HG03378 (cell line): ENCODE results near the gene ARID1B.

ENCODE experiments used
- ATAC-seq: cut with Tn5 transposase; IDR thresholded peaks from one replicate; pipeline ENCODE4 v1.9.1; 2021; ENCODE audit warnings: mild to moderate bottlenecking, moderate library complexity; ENCODE audit not compliant: unreplicated experiment

Gene ARID1B

GRCh38 chr6:157229132-157229618 is 452.0 kb downstream of the ARID1B start:
- ATAC-seq: no peak

DNA sequence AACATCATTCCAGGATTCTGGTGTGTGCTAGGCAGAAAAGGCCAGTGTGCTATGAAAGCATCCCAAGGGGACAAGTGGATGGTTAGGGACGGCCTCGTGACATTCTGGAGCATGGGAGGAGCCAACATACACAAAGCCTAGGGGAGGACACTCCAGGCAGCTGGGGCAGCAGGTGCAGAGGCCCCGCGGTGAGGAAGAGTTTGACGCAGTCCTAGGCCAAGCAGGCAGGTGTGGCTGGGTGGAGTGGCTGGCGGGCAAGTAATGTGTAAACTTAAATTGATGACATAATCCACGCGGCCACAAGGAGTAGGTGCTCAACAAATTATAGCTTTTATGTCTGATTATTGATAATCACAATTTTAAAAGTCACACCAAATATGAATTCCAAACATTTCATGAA is 452.5 kb downstream of the ARID1B start:
- ATAC-seq: no peak

DNA sequence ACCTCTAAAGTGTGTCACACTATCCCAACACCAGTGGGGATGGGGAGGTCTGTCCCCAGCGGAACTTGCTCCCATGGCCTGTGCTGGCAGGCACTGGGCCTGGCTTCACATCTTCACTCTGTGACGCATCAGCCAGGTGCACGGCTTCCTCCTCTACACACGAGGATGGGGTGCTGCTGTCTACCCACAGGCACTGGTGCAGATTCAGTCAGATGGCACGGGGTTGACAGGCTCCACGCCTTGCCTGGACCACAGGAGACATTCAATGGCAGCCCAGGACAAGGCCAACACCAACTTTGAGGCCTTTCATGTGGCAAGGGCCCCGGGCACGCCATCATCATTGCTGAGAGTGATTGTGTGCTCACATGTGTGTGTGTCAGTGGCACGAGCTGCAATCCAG is 453.7 kb downstream of the ARID1B start:
- ATAC-seq: no peak

GRCh38 chr6:157232161-157232895 is 455.1 kb downstream of the ARID1B start:
- no peak for ATAC-seq

DNA sequence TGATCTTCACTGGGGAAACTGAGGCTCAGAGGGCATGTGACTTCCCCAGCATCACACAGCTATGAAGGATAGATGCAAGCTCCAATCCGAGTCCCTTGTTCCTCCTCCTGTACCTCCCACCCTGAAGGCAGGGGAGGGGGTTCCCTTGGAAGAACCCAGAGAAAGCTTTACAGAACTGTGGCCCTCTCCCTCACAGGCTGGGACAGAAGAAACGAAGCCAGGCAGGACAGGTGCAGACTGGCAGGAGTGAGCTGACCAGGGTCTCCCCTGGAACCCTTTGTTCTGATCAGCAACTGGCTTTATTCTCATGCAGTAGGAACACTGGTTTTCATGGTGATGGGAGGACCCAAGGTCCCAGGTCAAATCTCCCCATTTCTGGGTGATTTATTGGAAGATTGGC is 456.0 kb downstream of the ARID1B start:
- ATAC-seq: no peak

DNA sequence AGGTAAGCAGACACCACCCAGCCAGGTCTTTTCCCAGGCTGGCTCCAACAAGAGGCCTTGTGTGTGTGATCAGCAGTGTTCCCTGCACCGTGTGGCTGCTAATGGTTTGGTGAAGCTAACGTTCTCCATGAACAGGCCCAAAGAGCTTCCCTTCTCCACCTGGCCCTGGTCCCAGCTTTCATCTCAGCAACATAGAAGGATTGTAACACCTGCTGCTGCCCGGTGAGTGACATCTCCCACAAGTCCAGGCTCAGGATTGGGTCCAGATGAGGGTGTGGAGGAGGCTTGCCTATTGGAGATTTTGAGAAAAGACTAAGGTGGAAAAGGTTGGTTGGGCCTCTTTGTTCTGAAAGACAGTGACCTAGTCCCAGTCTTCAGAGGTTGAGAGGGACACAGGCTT is 456.5 kb downstream of the ARID1B start:
- no peak for ATAC-seq

DNA sequence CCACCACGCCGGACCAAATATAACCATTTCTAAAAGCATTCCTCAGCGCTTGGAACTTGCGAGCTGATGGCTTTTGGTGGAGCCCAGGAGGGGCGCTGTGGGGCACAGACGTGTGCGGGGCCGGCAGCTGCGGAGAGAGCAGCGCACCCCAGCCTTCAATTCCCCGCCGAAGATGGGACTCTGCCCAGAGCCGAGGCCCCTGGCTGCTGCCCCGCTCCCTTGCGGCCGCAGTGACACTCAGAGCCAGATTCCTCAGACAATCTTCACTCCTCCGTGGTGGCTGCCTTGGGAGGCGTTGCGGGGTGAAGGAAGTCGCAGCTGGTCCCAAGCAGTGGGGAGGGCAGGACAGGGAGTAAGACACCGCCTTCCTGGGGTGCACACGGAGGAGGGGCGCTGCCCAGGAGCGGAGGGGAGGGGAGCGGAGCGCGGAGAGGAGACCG is 458.4 kb downstream of the ARID1B start:
- no peak for ATAC-seq

GRCh38 chr6:157236040-157236725 is 459.0 kb downstream of the ARID1B start:
- no peak for ATAC-seq

GRCh38 chr6:157238346-157238745 is 461.2 kb downstream of the ARID1B start:
- ATAC-seq: no peak

DNA sequence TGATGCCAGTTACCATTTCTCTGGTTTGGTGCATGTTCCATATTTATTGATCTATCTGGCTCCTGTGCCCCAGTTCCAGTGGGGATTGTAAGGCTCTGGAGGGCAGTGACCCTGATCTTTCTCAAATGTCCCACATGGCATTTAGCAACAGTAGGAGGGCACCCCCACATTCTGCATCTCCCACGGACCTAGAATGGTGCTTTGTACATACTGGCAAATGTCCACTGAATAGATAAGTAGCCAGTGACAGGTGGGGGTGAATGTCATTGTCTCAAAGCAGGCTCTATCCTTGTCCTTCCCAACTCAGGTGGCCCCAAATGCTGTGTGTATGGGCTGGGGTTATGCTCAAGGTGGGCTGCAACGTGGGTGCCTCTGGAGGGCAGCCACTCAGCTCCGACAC is 462.0 kb downstream of the ARID1B start:
- no peak for ATAC-seq

- no peak for ATAC-seq
Measured at GRCh38 chr6:157239671-157240058, 462.5 kb downstream of the ARID1B start.

DNA sequence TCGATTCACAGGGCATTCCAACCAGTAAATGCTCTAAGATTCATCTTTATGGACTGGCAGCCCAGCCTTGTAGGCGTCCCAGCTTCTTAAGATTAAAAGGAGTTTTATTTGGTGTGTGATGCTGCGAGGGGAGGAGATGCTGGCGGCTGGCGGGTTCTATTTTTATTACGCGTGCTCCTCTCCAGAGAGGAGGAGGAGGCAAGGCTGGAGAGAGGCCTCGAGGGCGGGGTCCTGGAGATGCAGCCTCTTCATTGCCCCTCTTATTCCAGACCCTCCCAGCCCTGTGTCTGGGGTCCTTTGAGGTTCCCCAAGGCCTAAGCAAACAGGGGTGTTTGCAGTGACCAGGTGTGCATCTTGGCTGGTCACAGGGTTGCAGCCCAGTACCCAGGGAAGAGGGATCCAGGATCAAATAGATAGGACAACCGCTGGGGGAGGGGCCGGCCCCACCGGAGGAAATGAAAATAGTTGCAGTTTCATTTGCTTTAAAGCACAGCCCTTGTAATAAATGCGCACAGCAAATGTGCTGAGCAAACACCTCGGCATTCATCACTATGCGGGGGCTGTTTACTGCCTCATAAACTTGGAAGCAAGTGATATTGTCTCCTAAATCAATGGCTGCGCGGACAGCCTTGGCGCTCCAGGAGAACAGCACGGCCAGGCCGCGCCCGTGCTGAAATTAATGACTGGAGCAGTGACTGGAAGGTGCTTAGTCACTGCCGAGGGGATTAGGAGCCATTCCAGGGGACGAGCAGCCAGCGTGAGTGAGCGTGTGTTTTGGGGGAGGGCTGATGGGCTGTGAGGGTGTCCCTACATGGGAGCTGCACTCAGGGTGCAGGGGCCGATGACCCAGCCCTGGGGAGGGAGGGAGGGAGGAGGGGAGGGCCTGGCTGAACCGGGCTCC is 463.1 kb downstream of the ARID1B start:
- ATAC-seq: no peak

GRCh38 chr6:157240960-157241311 is 463.8 kb downstream of the ARID1B start:
- ATAC-seq: no peak

GRCh38 chr6:157242791-157243190 is 465.6 kb downstream of the ARID1B start:
- ATAC-seq: no peak

DNA sequence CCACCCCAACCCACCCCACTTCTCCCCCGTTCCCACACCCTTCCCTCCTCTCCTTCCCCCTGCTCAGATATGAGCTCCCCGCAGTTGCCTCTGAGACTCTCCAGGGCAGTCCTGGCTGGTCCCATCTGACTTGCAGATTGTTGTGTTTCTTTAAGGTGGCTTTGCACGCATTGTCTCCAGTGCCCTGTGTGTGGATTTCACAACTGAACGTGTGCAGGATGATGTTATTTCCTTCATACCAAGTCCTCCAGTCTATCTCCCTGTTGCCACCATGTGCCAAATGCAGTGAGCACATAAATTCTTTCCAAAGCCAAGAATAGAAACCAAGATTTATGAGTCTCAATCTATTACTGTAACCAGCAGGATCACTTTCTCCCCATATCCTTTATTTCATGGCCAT is 467.0 kb downstream of the ARID1B start:
- ATAC-seq: no peak

- no peak for ATAC-seq
Measured at GRCh38 chr6:157244780-157245179, 467.6 kb downstream of the ARID1B start.

DNA sequence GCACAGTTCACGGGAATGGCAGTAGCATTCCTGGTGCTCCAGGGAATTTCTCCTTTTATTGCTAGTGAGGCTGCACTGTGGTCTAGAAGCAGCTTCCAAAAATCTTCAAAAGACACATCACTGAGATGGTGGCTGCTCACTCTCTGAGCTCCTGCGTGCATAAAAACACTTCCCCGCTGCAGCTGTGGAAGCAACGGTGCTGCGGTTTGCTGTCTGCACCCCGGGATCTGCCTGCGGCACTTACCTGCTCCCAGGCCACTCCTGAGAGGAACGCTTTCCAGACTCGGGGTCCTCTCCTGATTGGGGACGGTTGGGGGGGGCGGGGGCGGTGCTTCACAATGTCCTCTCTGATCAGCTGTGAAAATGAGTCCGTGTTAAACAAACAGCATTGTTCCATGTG is 468.3 kb downstream of the ARID1B start:
- no peak for ATAC-seq

DNA sequence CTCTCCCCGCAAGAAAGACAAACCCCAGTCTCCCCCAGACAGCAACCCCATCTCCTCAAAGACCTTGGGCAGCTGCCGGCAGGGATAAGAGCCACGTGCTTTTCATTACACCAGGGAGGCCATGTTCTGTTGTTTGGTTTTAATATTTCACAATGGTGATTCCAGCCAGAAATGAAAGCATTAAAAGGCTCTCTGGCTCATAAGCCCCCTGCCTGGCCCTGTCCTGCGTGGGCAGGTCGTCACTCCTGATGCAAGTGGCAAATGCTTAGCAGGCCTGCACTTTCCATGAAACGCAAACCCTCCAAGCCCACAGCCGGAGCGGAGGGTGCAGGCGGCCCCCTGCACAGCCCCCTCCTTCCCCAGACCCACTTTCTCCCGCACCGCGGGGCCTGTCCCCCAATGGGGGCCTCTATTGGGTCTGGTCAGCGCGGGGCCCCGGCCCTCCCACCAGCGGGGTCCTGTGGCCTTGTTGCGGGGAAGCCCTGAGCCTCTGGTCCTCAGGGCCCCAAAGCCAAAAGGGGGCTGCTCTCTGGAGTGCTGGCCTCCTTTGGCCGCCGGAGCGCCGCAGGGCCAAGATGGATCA is 469.0 kb downstream of the ARID1B start:
- no peak for ATAC-seq

GRCh38 chr6:157246771-157247484 is 469.8 kb downstream of the ARID1B start:
- ATAC-seq: no peak

DNA sequence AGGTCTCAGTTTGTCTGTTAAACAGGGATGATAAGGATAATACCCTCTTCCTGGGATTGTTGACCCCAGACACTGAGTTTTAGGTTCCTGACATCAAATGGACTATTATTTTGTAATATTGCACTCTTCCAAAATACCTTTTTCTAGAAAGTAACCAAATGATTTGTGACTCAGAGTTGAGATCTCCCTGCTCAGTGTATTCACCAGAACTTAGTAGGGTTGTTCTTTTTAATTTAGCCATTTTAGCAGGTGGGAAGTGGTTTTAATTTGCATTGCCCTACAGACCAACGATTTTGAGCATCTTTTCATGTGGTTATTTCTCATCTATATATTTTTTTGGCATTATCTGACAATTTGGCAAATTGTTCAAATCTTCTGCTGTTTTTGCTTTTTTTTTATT is 471.1 kb downstream of the ARID1B start:
- ATAC-seq: no peak
